Stimulated activated CD4-positive, alpha-beta T cell treated with anti-CD3 and anti-CD28 coated beads, Interleukin-1b, Interleukin-23, amount 100 ng/mL, for 4 hours (primary cell): ENCODE data around the gene IFNG.

ENCODE experiments used
- DNase-seq, 2 donors: peaks; one replicate each; pipeline ENCODE4 v3.0.0-alpha.2; 2020; ENCODE audit warnings: low read depth in 2 of 2

IFNG gene

DNA sequence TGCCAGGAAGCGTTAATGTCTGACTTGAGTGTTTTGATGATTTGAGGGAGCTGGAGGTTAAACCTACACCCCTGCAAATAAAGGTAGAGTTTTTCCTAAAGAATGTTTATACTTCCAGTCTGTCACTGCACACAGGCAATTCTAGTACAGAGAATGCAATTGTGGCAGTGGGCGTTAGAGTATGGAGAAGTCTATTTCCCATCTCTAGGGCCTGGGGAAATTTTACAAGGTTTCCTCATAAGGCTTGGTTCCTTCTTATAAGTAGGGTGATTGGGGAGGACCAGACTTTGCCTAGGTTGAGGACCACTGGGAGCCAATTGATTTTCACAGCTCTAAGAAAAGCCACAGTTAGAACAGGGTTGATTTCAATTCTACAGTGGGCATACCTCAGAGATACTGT lies 44.3 kb downstream of the IFNG start:
- DNase-seq = no peak

DNA sequence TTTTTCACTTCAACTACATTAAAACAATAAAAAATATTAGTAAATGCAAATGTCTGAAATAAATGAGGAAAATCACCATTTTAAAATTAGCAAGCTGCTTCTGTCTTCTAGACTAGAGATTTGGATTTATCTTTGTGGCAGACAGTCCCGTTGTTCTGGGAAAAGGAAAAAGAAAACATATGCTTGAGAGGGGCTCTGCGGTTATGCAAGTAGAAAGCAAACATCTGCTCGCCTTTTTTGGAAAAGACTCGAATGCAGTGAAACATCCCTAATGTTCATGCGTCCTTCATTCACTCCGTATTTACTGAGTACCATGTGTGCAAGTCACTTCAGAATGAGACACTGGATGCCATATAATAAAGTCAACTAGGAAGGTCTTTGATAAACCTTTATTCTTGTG lies 44.9 kb downstream of the IFNG start:
- DNase-seq = no peak

GRCh38 chr12:68113644-68114043 lies 45.9 kb downstream of the IFNG start:
- DNase-seq = peak; percentile 19 to 48

DNA sequence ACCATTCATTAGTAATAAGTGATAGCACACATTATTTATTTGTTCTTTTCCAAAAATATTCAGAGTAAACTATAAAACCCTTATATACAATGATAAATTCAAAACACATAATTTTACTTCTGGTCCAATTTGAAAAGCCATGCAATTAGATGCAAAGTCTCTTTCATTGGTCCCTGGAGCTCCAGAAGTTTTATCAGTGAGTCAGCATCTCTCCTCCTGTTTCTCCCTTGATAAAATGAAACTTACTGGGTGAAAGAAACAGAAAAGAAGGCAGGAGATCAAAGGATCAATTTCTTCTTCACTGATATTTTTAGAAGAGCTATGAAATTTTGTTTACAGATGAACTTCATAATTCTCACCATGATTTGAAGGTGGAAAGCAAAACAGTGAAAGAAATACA lies 47.5 kb downstream of the IFNG start:
- DNase-seq = no peak

DNA sequence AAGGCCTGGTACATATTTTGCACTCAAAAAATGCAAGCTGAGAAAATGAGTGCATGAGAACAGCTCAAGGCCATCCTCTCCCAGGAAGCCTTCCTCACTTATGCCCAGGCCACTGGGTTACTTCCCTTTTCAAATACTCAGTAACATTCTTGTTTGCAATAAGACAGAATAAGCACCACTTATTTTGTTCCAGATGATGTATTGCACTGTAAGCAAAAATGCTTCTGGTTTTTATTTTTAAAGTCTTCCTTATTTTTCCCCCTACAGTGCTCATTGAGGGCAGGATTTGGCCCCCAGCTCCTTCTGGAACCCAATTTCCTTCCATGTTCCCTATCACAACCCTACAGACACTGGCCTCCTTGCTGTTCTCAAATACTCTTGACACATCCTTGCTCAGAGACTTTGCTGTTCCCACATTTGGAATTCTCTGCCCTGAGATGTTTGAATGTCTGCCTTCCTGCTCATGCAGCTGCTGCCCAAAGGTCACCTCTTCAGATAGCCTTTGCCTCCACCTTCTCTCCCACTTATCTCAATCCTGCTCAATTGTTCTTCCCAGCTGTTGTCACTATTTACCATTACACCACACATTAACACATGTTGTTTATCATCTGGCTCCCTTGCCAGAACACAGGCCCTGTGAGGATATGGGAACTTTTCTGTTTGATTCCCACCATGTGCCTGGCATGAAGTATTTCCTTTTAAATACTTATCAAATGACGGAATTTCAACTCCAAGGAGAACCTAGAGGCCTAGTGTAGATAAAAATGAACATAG lies 49.9 kb downstream of the IFNG start:
- DNase-seq = no peak

DNA sequence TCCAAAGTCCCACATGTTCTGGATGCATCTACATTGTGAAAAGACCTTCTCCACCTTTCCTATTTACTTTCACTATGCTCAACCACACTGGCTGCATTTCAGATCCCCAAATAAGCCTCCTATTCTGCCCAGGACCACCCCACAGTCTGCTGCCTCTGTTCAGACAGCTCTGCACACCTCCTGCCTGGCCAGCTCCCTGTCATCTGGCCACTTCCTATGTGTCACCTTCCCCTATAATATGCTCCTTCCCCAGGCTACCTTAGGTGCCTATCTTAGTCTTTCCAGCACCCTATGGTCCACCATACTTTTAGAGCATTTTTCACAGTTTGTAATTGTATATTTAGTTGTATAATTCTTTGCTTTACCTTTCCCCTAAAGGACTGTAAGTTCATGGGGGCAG lies 50.5 kb downstream of the IFNG start:
- DNase-seq = no peak

DNA sequence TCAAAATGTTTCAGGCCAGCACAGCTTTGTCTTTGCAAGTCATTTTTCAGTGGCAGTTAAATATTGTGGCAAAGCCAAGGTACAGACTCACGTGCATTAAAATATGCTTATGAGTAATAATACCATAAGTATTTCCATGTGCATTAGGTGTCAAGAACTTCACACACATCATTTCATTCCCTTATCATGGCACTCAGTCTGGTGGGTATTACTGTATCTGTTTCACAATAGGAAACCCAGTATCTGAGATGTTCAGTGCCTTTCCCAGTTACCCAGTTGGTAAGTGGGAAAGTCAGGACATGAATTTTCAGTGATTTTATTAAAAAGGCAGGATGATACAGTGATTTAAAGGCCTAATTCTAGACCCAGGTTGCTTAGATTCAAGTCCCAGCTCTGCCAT lies 52.9 kb downstream of the IFNG start:
- no peak for DNase-seq

DNA sequence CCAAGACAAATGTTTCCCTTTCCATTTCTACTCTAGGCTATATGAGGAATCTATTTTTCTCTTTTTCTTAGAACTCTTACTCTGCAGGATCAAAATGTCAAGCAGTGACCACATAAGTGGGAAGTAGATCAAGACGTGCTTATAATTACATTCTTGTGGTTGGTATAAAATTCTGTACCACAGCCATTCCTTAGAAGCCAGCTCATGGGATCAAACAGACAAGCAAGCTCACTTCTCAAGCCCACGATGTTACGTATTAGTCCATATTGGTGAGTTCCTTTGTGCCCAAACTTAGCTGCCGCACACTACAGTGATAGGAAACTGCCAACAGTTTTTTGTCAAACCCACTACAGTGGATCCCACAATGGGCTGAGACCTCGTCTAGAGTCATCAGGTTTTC lies 53.4 kb downstream of the IFNG start:
- no peak for DNase-seq
